ENCODE results near the gene FAM131B. TPM values are rescaled to one million over a fixed set of nuclear protein-coding genes. Genes with fewer than 3 reads are reported as not detected.

FAM131B gene
- total RNA-seq, 2 donors from 2014 or later, result 0.08 to 0.48 TPM

- peaks cover 0 to 81% of the 10 kb centered on the region in 2 donors for H3K4me1 ChIP-seq
- TF ChIP-seq CTCF (IDR thresholded peaks at IDR 0.05), result no peak
- no peaks in the 10 kb centered on the region for H3K9me3 ChIP-seq
- DNase-seq (ENCODE audit: low spot score), result no peak
- H3K4me3 ChIP-seq, result peak overlapping the region in 1 of 2 donors; percentile 94
- H3K27me3 ChIP-seq, result no peaks in the 10 kb centered on the region
- H3K36me3 ChIP-seq, result peaks cover 28% of the 10 kb centered on the region
- peak overlapping the region; percentile 96 to 99 for H3K27ac ChIP-seq
Observed at GRCh38 chr7:143383642-143383957, 21.1 kb upstream of the FAM131B start.

- H3K36me3 ChIP-seq, result peaks cover 22% of the 10 kb centered on the region
- H3K27ac ChIP-seq, result peak overlapping the region; percentile 96 to 99
- H3K27me3 ChIP-seq, result no peaks in the 10 kb centered on the region
- no peaks in the 10 kb centered on the region for H3K9me3 ChIP-seq
- no peak for TF ChIP-seq CTCF (IDR thresholded peaks at IDR 0.05)
- DNase-seq (ENCODE audit: low spot score), result no peak
- peak overlapping the region; percentile 94 to 98 for H3K4me3 ChIP-seq
- peaks cover 0 to 75% of the 10 kb centered on the region in 2 donors for H3K4me1 ChIP-seq
Observed at GRCh38 chr7:143382791-143383641, 20.5 kb upstream of the FAM131B start.

GRCh38 chr7:143382126-143382790 lies 19.7 kb upstream of the FAM131B start:
- Histone ChIP-seq H3K27me3 (no peaks in the 10 kb centered on the region), H3K36me3 (peaks cover 15% of the 10 kb centered on the region), H3K9me3 (no peaks in the 10 kb centered on the region), H3K27ac (peak overlapping the region; percentile 96 to 99), H3K4me3 (peak overlapping the region; percentile 94 to 98), H3K4me1 (peaks cover 0 to 67% of the 10 kb centered on the region in 2 donors)
- no peak for TF ChIP-seq CTCF (IDR thresholded peaks at IDR 0.05)
- no peak for DNase-seq (ENCODE audit: low spot score)

GRCh38 chr7:143381427-143382125 lies 19.1 kb upstream of the FAM131B start:
- H3K27me3 ChIP-seq, result no peaks in the 10 kb centered on the region
- H3K27ac ChIP-seq, result peak overlapping the region; percentile 96 to 99
- peak; percentile 84 for DNase-seq (ENCODE audit: low spot score)
- no peaks in the 10 kb centered on the region for H3K9me3 ChIP-seq
- TF ChIP-seq CTCF (IDR thresholded peaks at IDR 0.05), result no peak
- peaks cover 0 to 61% of the 10 kb centered on the region in 2 donors for H3K4me1 ChIP-seq
- H3K4me3 ChIP-seq, result peak overlapping the region; percentile 94 to 98
- H3K36me3 ChIP-seq, result peaks cover 8% of the 10 kb centered on the region

GRCh38 chr7:143380646-143381426 lies 18.3 kb upstream of the FAM131B start, which contains the start of gene ZYX:
Gene ZYX (plus strand): TSS chr7:143381345. CDS start chr7:143381572, 227 bp downstream.
- H3K4me3 ChIP-seq, result peak within 1 kb of the TSS; percentile 94 to 98
- no peaks in the 10 kb centered on the region for H3K27me3 ChIP-seq
- H3K27ac ChIP-seq, result peak within 1 kb of the TSS; percentile 96 to 99
- peaks cover 7% of the 10 kb centered on the region for H3K36me3 ChIP-seq
- no peak for TF ChIP-seq CTCF (IDR thresholded peaks at IDR 0.05)
- DNase-seq (ENCODE audit: low spot score), result peak; percentile 95
- H3K4me1 ChIP-seq, result peaks cover 0 to 53% of the 10 kb centered on the region in 2 donors
- H3K9me3 ChIP-seq, result no peaks in the 10 kb centered on the region
